ENCODE data around the gene ANO7.

GRCh38 chr2:241252778-241253475 lies 64.5 kb downstream of the ANO7 start:
- TF ChIP-seq CTCF (IDR thresholded peaks at IDR 0.05) (no peak), POLR2A (IDR thresholded peaks at IDR 0.05) (no peak), POLR2AphosphoS5 (IDR thresholded peaks at IDR 0.05) (no peak), EP300 (IDR thresholded peaks at IDR 0.05) (no peak)

Data from suprapubic skin (tissue), 4 donors.